IMR-90 (cell line): Measurements from ENCODE around the gene BHLHA15. TPM values are rescaled to one million over a fixed set of nuclear protein-coding genes. Genes with fewer than 3 reads are reported as not detected.

Source experiments
- ATAC-seq: fragments of 200-7000 bp; cut with Tn5 transposase; 2 replicates; pipeline ENCODE4 v1.9.1; 2020; ENCODE audit warnings: low read depth, mild to moderate bottlenecking, moderate library complexity
- BruUV-seq: library from RNA; stranded (reverse); fragments of 400-500 nt; replicated peaks from 2 replicates; lab custom pipeline; 2021; lab: Mats Ljungman, UMichigan
- CTCF ChIA-PET: fragments of 300-600 bp; formaldehyde crosslinking; extraction: SDS; loops from one replicate; lab custom pipeline; 2021; ENCODE audit warnings: antibody characterized with exemption; lab: Yijun Ruan, JAX
- POLR2A ChIA-PET: fragments of 300-600 bp; sonication (Branson Sonifier 250); formaldehyde crosslinking; loops from one replicate; lab custom pipeline; 2022; ENCODE audit warnings: antibody characterized with exemption; ENCODE audit not compliant: unreplicated experiment; lab: Charles Lee
- DNase-seq: peaks from one replicate; pipeline ENCODE4 v3.0.0; 2013
- H2AFZ ChIP-seq: replicated peaks from 2 replicates; pipeline ENCODE3; 2013; ENCODE audit warnings: low read length, mild to moderate bottlenecking; ENCODE audit not compliant: poor library complexity
- H2AK5ac ChIP-seq: 2 replicates; pipeline ENCODE4 v1.6.1; 2013; ENCODE audit warnings: low read depth, low read length, inconsistent platforms
- H2AK9ac ChIP-seq: replicated peaks from 2 replicates; pipeline ENCODE3; 2013; ENCODE audit warnings: mild to moderate bottlenecking, low read depth, low read length, moderate library complexity; ENCODE audit not compliant: poor library complexity
- H2BK120ac ChIP-seq: 2 replicates; pipeline ENCODE4 v1.6.1; 2013; ENCODE audit warnings: low read depth, low read length, inconsistent platforms
- H2BK15ac ChIP-seq: 3 replicates; pipeline ENCODE4 v1.6.1; 2013; ENCODE audit warnings: low read depth, low read length, inconsistent platforms
- H2BK20ac ChIP-seq: 2 replicates; pipeline ENCODE4 v1.6.1; 2013; ENCODE audit warnings: low read depth, mild to moderate bottlenecking, inconsistent platforms, low read length, moderate library complexity
- H2BK5ac ChIP-seq: 2 replicates; pipeline ENCODE4 v1.6.1; 2013; ENCODE audit warnings: mild to moderate bottlenecking, low read depth, low read length, inconsistent platforms; ENCODE audit not compliant: poor library complexity, severe bottlenecking
- H3K14ac ChIP-seq: replicated peaks from 2 replicates; pipeline ENCODE4 v1.6.1; 2013; ENCODE audit warnings: low read depth, low read length, inconsistent platforms
- H3K18ac ChIP-seq: 2 replicates; pipeline ENCODE4 v1.6.1; 2013; ENCODE audit warnings: low read depth, low read length, control low read depth
- H3K23ac ChIP-seq: 2 replicates; pipeline ENCODE4 v1.6.1; 2013; ENCODE audit warnings: low read depth, low read length, inconsistent platforms
- H3K27ac ChIP-seq: 2 replicates; pipeline ENCODE4 v1.5.1; 2013; ENCODE audit warnings: mild to moderate bottlenecking, control low read depth, low read length; ENCODE audit not compliant: insufficient read depth
- H3K27me3 ChIP-seq: 2 replicates; pipeline ENCODE4 v1.6.1; 2013; ENCODE audit warnings: low read length; ENCODE audit not compliant: control insufficient read depth, insufficient read depth
- H3K36me3 ChIP-seq: 2 replicates; pipeline ENCODE4 v1.6.1; 2013; ENCODE audit warnings: low read length, mixed read lengths; ENCODE audit not compliant: control insufficient read depth, insufficient read depth
- H3K4ac ChIP-seq: 2 replicates; pipeline ENCODE4 v1.6.1; 2013; ENCODE audit warnings: low read depth, low read length, inconsistent platforms
- H3K4me1 ChIP-seq: 2 replicates; pipeline ENCODE4 v1.6.1; 2013; ENCODE audit warnings: low read length, mixed read lengths; ENCODE audit not compliant: control insufficient read depth, insufficient read depth
- H3K4me2 ChIP-seq: 2 replicates; pipeline ENCODE4 v1.6.1; 2013; ENCODE audit warnings: low read depth, mild to moderate bottlenecking, control low read depth, low read length, moderate library complexity
- H3K4me3 ChIP-seq: 2 replicates; pipeline ENCODE4 v1.5.1; 2013; ENCODE audit warnings: low read depth, mild to moderate bottlenecking, control low read depth, low read length, moderate library complexity; ENCODE audit not compliant: insufficient read depth
- H3K56ac ChIP-seq: 2 replicates; pipeline ENCODE4 v1.6.1; 2013; ENCODE audit warnings: low read length, inconsistent platforms; ENCODE audit not compliant: insufficient read depth; ENCODE audit errors: extremely low read depth
- H3K79me1 ChIP-seq, 2 experiments: 2 replicates each; pipeline ENCODE4 v1.6.1; 2013; ENCODE audit warnings: low read length in 2 of 2, inconsistent platforms in 1 of 2, low read depth in 1 of 2
- H3K9ac ChIP-seq: 2 replicates; pipeline ENCODE4 v1.6.1; 2013; ENCODE audit warnings: low read depth, low read length, control low read depth
- H3K9me1 ChIP-seq: 2 replicates; pipeline ENCODE4 v1.6.1; 2013; ENCODE audit warnings: low read length, inconsistent platforms; ENCODE audit not compliant: insufficient read depth
- H3K9me3 ChIP-seq: 2 replicates; pipeline ENCODE4 v1.6.1; 2013; ENCODE audit warnings: low read length; ENCODE audit not compliant: control insufficient read depth, insufficient read depth
- H4K20me1 ChIP-seq: 2 replicates; pipeline ENCODE4 v1.6.1; 2013; ENCODE audit warnings: low read length, inconsistent platforms; ENCODE audit not compliant: insufficient read depth
- H4K5ac ChIP-seq: 2 replicates; pipeline ENCODE4 v1.6.1; 2013; ENCODE audit warnings: mild to moderate bottlenecking, low read depth, low read length, control low read depth
- H4K8ac ChIP-seq, 2 experiments: 2 replicates each; pipeline ENCODE4 v1.6.1; 2013; ENCODE audit warnings: low read depth in 2 of 2, low read length in 2 of 2, control low read depth in 1 of 2, inconsistent platforms in 1 of 2
- H4K91ac ChIP-seq: 2 replicates; pipeline ENCODE4 v1.6.1; 2013; ENCODE audit warnings: low read depth, low read length, inconsistent platforms; ENCODE audit not compliant: insufficient read depth
- BHLHE40 ChIP-seq: fragments of 150-350 bp; IDR thresholded peaks from 2 replicates; pipeline ENCODE4 v1.6.1; 2016; ENCODE audit warnings: mild to moderate bottlenecking, low read depth, low read length
- CEBPB ChIP-seq: IDR thresholded peaks from 2 replicates; pipeline ENCODE4 v1.6.1; 2012; ENCODE audit warnings: low read depth, low read length, improper control_type of control experiment
- CHD1 ChIP-seq: IDR thresholded peaks from 2 replicates; pipeline ENCODE4 v1.6.1; 2012; ENCODE audit warnings: low read depth, low read length, improper control_type of control experiment
- ELK1 ChIP-seq: fragments of 150-350 bp; IDR thresholded peaks from 2 replicates; pipeline ENCODE4 v1.6.1; 2016; ENCODE audit warnings: low read depth, mild to moderate bottlenecking, low read length, moderate library complexity, borderline replicate concordance
- FOS ChIP-seq: fragments of 150-350 bp; IDR thresholded peaks from 2 replicates; pipeline ENCODE4 v1.6.1; 2016; ENCODE audit warnings: low read depth, low read length
- MAFK ChIP-seq: IDR thresholded peaks from 2 replicates; pipeline ENCODE4 v1.6.1; 2012; ENCODE audit warnings: low read depth, low read length, improper control_type of control experiment
- MAZ ChIP-seq: IDR thresholded peaks from 2 replicates; pipeline ENCODE4 v1.6.1; 2012; ENCODE audit warnings: low read depth, mild to moderate bottlenecking, low read length, improper control_type of control experiment, moderate library complexity, borderline replicate concordance
- MXI1 ChIP-seq: IDR thresholded peaks from 2 replicates; pipeline ENCODE4 v1.6.1; 2012; ENCODE audit warnings: low read depth, mild to moderate bottlenecking, low read length, moderate library complexity, borderline replicate concordance
- NFE2L2 ChIP-seq: fragments of 150-350 bp; IDR thresholded peaks from 2 replicates; pipeline ENCODE4 v1.6.1; 2016; ENCODE audit warnings: low read depth, mild to moderate bottlenecking, low read length
- POLR2A ChIP-seq: IDR thresholded peaks from 2 replicates; pipeline ENCODE4 v1.6.1; 2012; ENCODE audit warnings: mild to moderate bottlenecking, low read depth, low read length
- RAD21 ChIP-seq: IDR thresholded peaks from 2 replicates; pipeline ENCODE4 v1.6.1; 2012; ENCODE audit warnings: low read length, improper control_type of control experiment
- RCOR1 ChIP-seq: IDR thresholded peaks from 2 replicates; pipeline ENCODE4 v1.6.1; 2012; ENCODE audit warnings: mild to moderate bottlenecking, low read length, improper control_type of control experiment; ENCODE audit not compliant: insufficient replicate concordance
- RFX5 ChIP-seq: IDR thresholded peaks from 2 replicates; pipeline ENCODE4 v1.8.0; 2012; ENCODE audit warnings: low read depth, mild to moderate bottlenecking, low read length, moderate library complexity
- USF2 ChIP-seq: fragments of 150-350 bp; IDR thresholded peaks from 2 replicates; pipeline ENCODE4 v1.6.1; 2017; ENCODE audit warnings: mild to moderate bottlenecking, antibody characterized with exemption, low read length, low read depth
- WGBS, 2 experiments: methylation state at CpG; one replicate each; pipeline versions ENCODE4 v1.1.5 to v1.1.7; 2013; ENCODE audit warnings: missing lambda C conversion rate in 2 of 2; ENCODE audit not compliant: insufficient read length in 1 of 2; ENCODE audit errors: extremely low coverage in 2 of 2; 5-methylcytosine and 5-hydroxymethylcytosine counted together
- dilution Hi-C: fragments of 300-500 bp; cut with HindIII; formaldehyde crosslinking; loops from one replicate; pipeline ENCODE4 v1.14.3; 2018; ENCODE audit warnings: low sequenced_read_pairs; ENCODE audit not compliant: unreplicated experiment
- in situ Hi-C: fragments of 300-500 bp; cut with MboI; formaldehyde crosslinking; loops from 3 replicates; pipeline ENCODE4 v1.14.3; 2019; ENCODE audit warnings: low sequenced_read_pairs, inconsistent platforms, mixed read lengths
- intact Hi-C: fragments of 100-400 bp; cut with micrococcal nuclease; formaldehyde crosslinking; loops from 2 replicates; pipeline ENCODE4 v1.10.0; 2022
- polyA plus RNA-seq, 3 experiments: library from polyadenylated mRNA; depleted of rRNA; stranded (reverse); fragments of >200 nt; gene quantifications; 2 replicates each; pipeline ENCODE4 v1.2.3, GENCODE V29; 2012; ENCODE audit warnings: low replicate concordance in 1 of 3
- total RNA-seq: library from RNA; depleted of rRNA; stranded (reverse); fragments of >200 nt; gene quantifications from 2 replicates; pipeline ENCODE4 v1.2.3, GENCODE V29; 2012

BHLHA15 gene
- total and polyA plus RNA-seq, 2 of the 4 experiments (the other 2 are of a cell fraction) = not detected

- H4K91ac ChIP-seq = no peak overlapping the region
- dilution Hi-C loops (no loop called here), in situ Hi-C loops (no loop called here), intact Hi-C loops (no loop called here)
- no peak overlapping the region for H4K5ac ChIP-seq
- no peak overlapping the region for H2BK15ac ChIP-seq
- no peak overlapping the region for H2AK5ac ChIP-seq
- H2BK120ac ChIP-seq = no peak overlapping the region
- H3K4ac ChIP-seq = no peak overlapping the region
- BruUV-seq = no TSS peak
- H2AK9ac ChIP-seq = no peak overlapping the region
- no peaks in the 10 kb centered on the region for H3K27me3 ChIP-seq
- no peaks in the 10 kb centered on the region for H3K9me3 ChIP-seq
- H4K20me1 ChIP-seq = no peaks in the 10 kb centered on the region
- H3K4me1 ChIP-seq = no peaks in the 10 kb centered on the region
- no peak overlapping the region for H2AFZ ChIP-seq
- DNase-seq = no peak
- no peak overlapping the region for H3K18ac ChIP-seq
- no peak for ATAC-seq
- H3K14ac ChIP-seq = no peak overlapping the region
- H2BK5ac ChIP-seq = no peak overlapping the region
- no peak overlapping the region for H3K23ac ChIP-seq
- no peak overlapping the region for H4K8ac ChIP-seq
- no peaks in the 10 kb centered on the region for H3K79me1 ChIP-seq
- WGBS, 2 experiments = 92% methylated on average over 5 of the region's 17 CpGs; no CpG with 5 or more reads in 1 of the 2 experiments
- no peak overlapping the region for H3K27ac ChIP-seq
- ChIA-PET CTCF (no interaction called here), POLR2A (no interaction called here)
- H3K9ac ChIP-seq = no peak overlapping the region
- no peak overlapping the region for H3K56ac ChIP-seq
- no peaks in the 10 kb centered on the region for H3K9me1 ChIP-seq
- TF ChIP-seq USF2 = no peak
- TF ChIP-seq RAD21 = no peak
- TF ChIP-seq MXI1 = no peak
- no peak for TF ChIP-seq FOS
- TF ChIP-seq ELK1 = no peak
- TF ChIP-seq RCOR1 = no peak
- TF ChIP-seq RFX5 = no peak
- TF ChIP-seq BHLHE40 = no peak
- no peak for TF ChIP-seq CEBPB
- TF ChIP-seq MAZ = no peak
- no peak for TF ChIP-seq MAFK
- no peak for TF ChIP-seq POLR2A
- TF ChIP-seq CHD1 = no peak
- TF ChIP-seq NFE2L2 = no peak
- H2BK20ac ChIP-seq = no peak overlapping the region
- H3K36me3 ChIP-seq = peaks cover 16% of the 10 kb centered on the region
- H3K4me2 ChIP-seq = no peak overlapping the region
- H3K4me3 ChIP-seq = no peak overlapping the region
These were observed 1.9 kb upstream of the BHLHA15 start for GRCh38 chr7:98209166-98209920.
